Astrocyte (in vitro differentiated cells and primary cell): Measurements from ENCODE around the gene ESRRG. TPM values are rescaled to one million over a fixed set of nuclear protein-coding genes. Genes with fewer than 3 reads are reported as not detected.

ENCODE experiments used
- DNase-seq: peaks from one replicate; pipeline ENCODE4 v3.0.0-alpha.2; 2010; ENCODE audit warnings: low read depth
- FAIRE-seq: peaks from 2 replicates; lab custom pipeline; 2011; peaks lifted over from hg19 to GRCh38; lab: Jason Lieb, UNC
- H2AFZ ChIP-seq: 2 replicates; pipeline ENCODE4 v1.6.0; 2012; ENCODE audit warnings: low read depth, low read length, inconsistent platforms
- H3K27ac ChIP-seq: 2 replicates; pipeline ENCODE4 v1.5.1; 2011; ENCODE audit warnings: low read depth, low read length, inconsistent platforms
- H3K27me3 ChIP-seq: 2 replicates; pipeline ENCODE4 v1.6.0; 2011; ENCODE audit warnings: low read length, inconsistent platforms; ENCODE audit not compliant: insufficient read depth
- H3K36me3 ChIP-seq: 2 replicates; pipeline ENCODE4 v1.5.1; 2011; ENCODE audit warnings: low read length, inconsistent platforms; ENCODE audit not compliant: insufficient read depth
- H3K4me1 ChIP-seq: 2 replicates; pipeline ENCODE4 v1.5.1; 2011; ENCODE audit warnings: low read length, inconsistent platforms; ENCODE audit not compliant: insufficient read depth
- H3K4me2 ChIP-seq: 2 replicates; pipeline ENCODE4 v1.6.0; 2012; ENCODE audit warnings: low read length, inconsistent platforms
- H3K4me3 ChIP-seq: 2 replicates; pipeline ENCODE4 v1.5.1; 2011; ENCODE audit warnings: low read depth, mild to moderate bottlenecking, low read length, inconsistent platforms; ENCODE audit not compliant: insufficient read depth
- H3K79me2 ChIP-seq: 2 replicates; pipeline ENCODE4 v1.6.0; 2012; ENCODE audit warnings: mild to moderate bottlenecking, low read length, inconsistent platforms; ENCODE audit not compliant: insufficient read depth
- H3K9ac ChIP-seq: 2 replicates; pipeline ENCODE4 v1.6.0; 2012; ENCODE audit warnings: mild to moderate bottlenecking, low read length, inconsistent platforms
- H3K9me3 ChIP-seq: 2 replicates; pipeline ENCODE4 v1.5.1; 2012; ENCODE audit warnings: low read depth, mild to moderate bottlenecking, low read length, inconsistent platforms; ENCODE audit not compliant: insufficient read depth
- H4K20me1 ChIP-seq: 2 replicates; pipeline ENCODE4 v1.6.0; 2012; ENCODE audit warnings: low read length, inconsistent platforms; ENCODE audit not compliant: insufficient read depth
- H3K27ac Mint-ChIP-seq: one replicate; pipeline ENCODE4 v1.8.0; 2021; ENCODE audit warnings: mild to moderate bottlenecking, mixed read lengths; ENCODE audit not compliant: unreplicated experiment
- H3K27me3 Mint-ChIP-seq: one replicate; pipeline ENCODE4 v1.8.0; 2021; ENCODE audit warnings: low read depth, mixed read lengths; ENCODE audit not compliant: unreplicated experiment
- H3K36me3 Mint-ChIP-seq: one replicate; pipeline ENCODE4 v1.8.0; 2021; ENCODE audit warnings: low read depth, mixed read lengths; ENCODE audit not compliant: unreplicated experiment
- H3K4me1 Mint-ChIP-seq: one replicate; pipeline ENCODE4 v1.8.0; 2021; ENCODE audit warnings: low read depth, mixed read lengths; ENCODE audit not compliant: unreplicated experiment
- H3K4me3 Mint-ChIP-seq: one replicate; pipeline ENCODE4 v1.8.0; 2021; ENCODE audit warnings: mild to moderate bottlenecking, moderate library complexity, mixed read lengths; ENCODE audit not compliant: unreplicated experiment
- H3K9me3 Mint-ChIP-seq: one replicate; pipeline ENCODE4 v1.8.0; 2021; ENCODE audit warnings: mild to moderate bottlenecking, mixed read lengths; ENCODE audit not compliant: unreplicated experiment
- CTCF ChIP-seq: IDR thresholded peaks from 2 replicates; pipeline ENCODE4 v1.5.1; 2011; ENCODE audit warnings: low read depth, mild to moderate bottlenecking, inconsistent platforms, low read length, moderate library complexity; ENCODE audit not compliant: insufficient read depth
- EZH2 ChIP-seq: IDR thresholded peaks from 2 replicates; pipeline ENCODE4 v1.6.1; 2012; ENCODE audit warnings: mild to moderate bottlenecking, low read length, inconsistent platforms; ENCODE audit not compliant: insufficient read depth
- total RNA-seq: library from RNA; stranded (reverse); gene quantifications from 2 replicates; pipeline ENCODE4 v1.2.1, GENCODE V29; 2021

Gene ESRRG
- total RNA-seq, 1 donor from 2014 or later, result 0.79 TPM

- H3K9me3 Mint-ChIP-seq, result no peaks in the 10 kb centered on the region
- H3K27me3 Mint-ChIP-seq, result peaks cover 3% of the 10 kb centered on the region
- no peak overlapping the region for H3K27ac Mint-ChIP-seq
- Histone ChIP-seq H4K20me1 (no peaks in the 10 kb centered on the region), H3K4me2 (no peak overlapping the region), H3K79me2 (no peaks in the 10 kb centered on the region), H3K36me3 (no peaks in the 10 kb centered on the region), H3K4me1 (no peaks in the 10 kb centered on the region), H3K27ac (no peak overlapping the region), H3K9ac (no peak overlapping the region), H2AFZ (no peak overlapping the region), H3K27me3 (peaks cover 2% of the 10 kb centered on the region), H3K9me3 (no peaks in the 10 kb centered on the region), H3K4me3 (no peak overlapping the region)
- no peak overlapping the region for H3K4me3 Mint-ChIP-seq
- H3K4me1 Mint-ChIP-seq, result no peaks in the 10 kb centered on the region
- no peak for FAIRE-seq
- TF ChIP-seq EZH2, result no peak
- peak; percentile 48 for TF ChIP-seq CTCF
- no peak for DNase-seq
- no peaks in the 10 kb centered on the region for H3K36me3 Mint-ChIP-seq
Measured at GRCh38 chr1:216742625-216743024, 19.4 kb upstream of the ESRRG start.

GRCh38 chr1:216740331-216740730 is 17.1 kb upstream of the ESRRG start:
- Histone ChIP-seq H3K9me3 (no peaks in the 10 kb centered on the region), H3K4me2 (no peak overlapping the region), H4K20me1 (no peaks in the 10 kb centered on the region), H3K4me1 (no peaks in the 10 kb centered on the region), H3K36me3 (no peaks in the 10 kb centered on the region), H2AFZ (no peak overlapping the region), H3K4me3 (no peak overlapping the region), H3K27ac (no peak overlapping the region), H3K9ac (no peak overlapping the region), H3K79me2 (no peaks in the 10 kb centered on the region), H3K27me3 (peaks cover 2% of the 10 kb centered on the region)
- Mint-ChIP-seq H3K4me1 (no peaks in the 10 kb centered on the region), H3K9me3 (no peaks in the 10 kb centered on the region), H3K27me3 (peaks cover 3% of the 10 kb centered on the region), H3K4me3 (no peak overlapping the region), H3K36me3 (no peaks in the 10 kb centered on the region), H3K27ac (no peak overlapping the region)
- DNase-seq, result no peak
- FAIRE-seq, result no peak
- TF ChIP-seq CTCF (no peak), EZH2 (no peak)

- Histone ChIP-seq H3K79me2 (no peaks in the 10 kb centered on the region), H4K20me1 (no peaks in the 10 kb centered on the region), H3K9me3 (no peaks in the 10 kb centered on the region), H3K27ac (no peak overlapping the region), H3K4me3 (no peak overlapping the region), H2AFZ (no peak overlapping the region), H3K4me1 (no peaks in the 10 kb centered on the region), H3K9ac (no peak overlapping the region), H3K4me2 (no peak overlapping the region), H3K36me3 (no peaks in the 10 kb centered on the region), H3K27me3 (peaks cover 2% of the 10 kb centered on the region)
- DNase-seq (no peak), FAIRE-seq (no peak)
- no peak overlapping the region for H3K4me3 Mint-ChIP-seq
- no peak overlapping the region for H3K27ac Mint-ChIP-seq
- no peaks in the 10 kb centered on the region for H3K4me1 Mint-ChIP-seq
- H3K27me3 Mint-ChIP-seq, result peaks cover 3% of the 10 kb centered on the region
- TF ChIP-seq CTCF, result no peak
- H3K36me3 Mint-ChIP-seq, result no peaks in the 10 kb centered on the region
- no peaks in the 10 kb centered on the region for H3K9me3 Mint-ChIP-seq
Measured at GRCh38 chr1:216739793-216740192, 16.6 kb upstream of the ESRRG start.
